K562 (cell line): ENCODE results near the gene ZNF77.
A peak's percentile ranks its signal among the peaks of the same experiment; 100 is the strongest.

ENCODE experiments used
- ELF1 ChIP-seq: fragments of 200-800 bp; sonication (Bioruptor generic); IDR thresholded peaks from 2 replicates; pipeline ENCODE4 v1.6.1; 2016; ENCODE audit warnings: missing genetic modification characterization, missing compliant biosample characterization
- EZH2 ChIP-seq: IDR thresholded peaks from 2 replicates; pipeline ENCODE4 v1.6.1; 2012; ENCODE audit warnings: low read depth, mild to moderate bottlenecking, inconsistent platforms, low read length, borderline replicate concordance
- HNRNPLL ChIP-seq: fragments of 200-400 bp; formaldehyde crosslinking; IDR thresholded peaks from 2 replicates; pipeline ENCODE4 v1.6.1; 2017; ENCODE audit warnings: low read length, low read depth, mild to moderate bottlenecking; ENCODE audit not compliant: poor library complexity, severe bottlenecking
- KAT8 ChIP-seq: fragments of 450-650 bp; IDR thresholded peaks from 2 replicates; pipeline ENCODE4 v1.6.1; 2016; ENCODE audit warnings: low read depth, mild to moderate bottlenecking
- POLR2A ChIP-seq: fragments of 450-650 bp; conservative IDR thresholded peaks from 2 replicates; pipeline ENCODE4 v1.6.1; 2016
- SMARCC2 ChIP-seq: fragments of 450-650 bp; IDR thresholded peaks from 2 replicates; pipeline ENCODE4 v1.6.1; 2017; ENCODE audit warnings: antibody characterized with exemption, moderate library complexity, mild to moderate bottlenecking, low read depth
- SP1 ChIP-seq: sonication (generic); formaldehyde crosslinking; IDR thresholded peaks from 2 replicates; pipeline ENCODE4 v1.8.1; 2022; ENCODE audit warnings: mild to moderate bottlenecking, missing genetic modification reagents
- TARDBP ChIP-seq: fragments of 450-650 bp; IDR thresholded peaks from 2 replicates; pipeline ENCODE4 v1.6.1; 2016
- ZBTB26 ChIP-seq: fragments of 450-650 bp; formaldehyde crosslinking; IDR thresholded peaks from 2 replicates; pipeline ENCODE4 v1.4.0; 2022; ENCODE audit warnings: missing genetic modification characterization
- ZNF175 ChIP-seq: fragments of 200-800 bp; sonication (Bioruptor generic); IDR thresholded peaks from 2 replicates; pipeline ENCODE4 v1.6.1; 2016; ENCODE audit warnings: low read depth, mild to moderate bottlenecking, missing genetic modification characterization, missing compliant biosample characterization
- ZNF785 ChIP-seq: fragments of 250-450 bp; sonication (Bioruptor Pico); IDR thresholded peaks from 2 replicates; pipeline ENCODE4 v1.4.0; 2020; ENCODE audit warnings: mild to moderate bottlenecking
- TF ChIP-seq, protein P1 (sequence below), 3 experiments: IDR thresholded peaks in 2 of 3; conservative IDR thresholded peaks in 1 of 3; 2 replicates each; pipeline ENCODE4 v1.5.1; 2011 to 2012; ENCODE audit warnings: low read length in 3 of 3, mild to moderate bottlenecking in 3 of 3, control low read depth in 2 of 3, improper control_type of control experiment in 1 of 3, inconsistent platforms in 1 of 3, low read depth in 1 of 3, mixed read lengths in 1 of 3, moderate library complexity in 1 of 3; ENCODE audit not compliant: insufficient read depth in 2 of 3

DNA sequence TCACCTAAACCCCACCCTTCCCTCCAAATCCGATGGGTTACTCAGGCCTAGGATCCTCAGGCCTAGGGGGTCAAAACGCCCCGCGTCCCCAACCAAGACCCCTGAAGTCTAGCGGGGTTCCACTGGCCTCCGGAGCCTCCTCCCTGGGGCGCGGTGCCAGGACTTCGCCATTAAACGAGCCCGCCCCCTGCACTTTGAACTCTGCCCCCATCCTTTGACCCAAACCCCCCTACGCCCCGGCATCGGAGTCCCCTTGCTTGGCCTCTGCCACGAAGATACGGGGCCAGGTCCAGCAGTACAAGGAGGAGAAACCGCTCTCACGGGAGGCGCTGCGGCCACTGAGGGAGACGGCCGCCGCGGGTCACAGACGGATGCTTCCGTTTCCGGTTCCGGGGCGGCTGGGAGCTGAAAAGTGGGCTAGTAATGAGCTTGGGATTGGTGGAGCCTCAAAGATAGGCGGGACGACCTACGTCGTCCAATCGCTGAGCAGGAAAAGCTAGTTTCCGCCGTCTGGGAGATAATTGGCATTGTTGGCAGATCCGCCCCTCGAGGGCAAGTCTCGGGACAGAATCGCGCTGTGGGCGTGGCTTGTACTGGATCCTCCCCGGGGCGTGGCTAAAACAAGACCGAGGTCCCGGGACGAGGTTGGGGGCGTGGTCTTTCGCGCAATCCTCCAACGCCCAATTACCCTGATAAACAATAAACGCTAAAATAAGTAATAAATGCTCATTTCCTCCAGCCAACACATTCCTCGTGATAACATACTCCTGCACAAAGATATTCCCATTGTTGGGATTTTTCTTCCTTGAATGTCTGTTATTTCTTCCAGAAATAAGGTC is 5.7 kb upstream of the ZNF77 start:
- TF ChIP-seq EZH2, result no peak
- TF ChIP-seq, protein P1, sequence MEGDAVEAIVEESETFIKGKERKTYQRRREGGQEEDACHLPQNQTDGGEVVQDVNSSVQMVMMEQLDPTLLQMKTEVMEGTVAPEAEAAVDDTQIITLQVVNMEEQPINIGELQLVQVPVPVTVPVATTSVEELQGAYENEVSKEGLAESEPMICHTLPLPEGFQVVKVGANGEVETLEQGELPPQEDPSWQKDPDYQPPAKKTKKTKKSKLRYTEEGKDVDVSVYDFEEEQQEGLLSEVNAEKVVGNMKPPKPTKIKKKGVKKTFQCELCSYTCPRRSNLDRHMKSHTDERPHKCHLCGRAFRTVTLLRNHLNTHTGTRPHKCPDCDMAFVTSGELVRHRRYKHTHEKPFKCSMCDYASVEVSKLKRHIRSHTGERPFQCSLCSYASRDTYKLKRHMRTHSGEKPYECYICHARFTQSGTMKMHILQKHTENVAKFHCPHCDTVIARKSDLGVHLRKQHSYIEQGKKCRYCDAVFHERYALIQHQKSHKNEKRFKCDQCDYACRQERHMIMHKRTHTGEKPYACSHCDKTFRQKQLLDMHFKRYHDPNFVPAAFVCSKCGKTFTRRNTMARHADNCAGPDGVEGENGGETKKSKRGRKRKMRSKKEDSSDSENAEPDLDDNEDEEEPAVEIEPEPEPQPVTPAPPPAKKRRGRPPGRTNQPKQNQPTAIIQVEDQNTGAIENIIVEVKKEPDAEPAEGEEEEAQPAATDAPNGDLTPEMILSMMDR (IDR thresholded peaks at IDR 0.05 in 2 of 3, conservative IDR thresholded peaks at IDR 0.05 in 1 of 3; ENCODE audit: insufficient read depth in 2 of 3, low read depth in 1 of 3, low read length in 3 of 3), result peak in 1 of 3 experiments; percentile 2; a peak in 1 of 6 replicates
- TF ChIP-seq SMARCC2, result no peak
- no peak for TF ChIP-seq TARDBP
- TF ChIP-seq ZNF785 (CRISPR knock-in tag), result no peak
- TF ChIP-seq HNRNPLL, result peak; percentile 66
- peak; percentile 81 for TF ChIP-seq ZBTB26 (CRISPR knock-in tag)
- TF ChIP-seq ELF1 (tag), result peak; percentile 54; the same call in 1 of the 2 replicates
- TF ChIP-seq POLR2A, result peak; percentile 99
- TF ChIP-seq SP1 (CRISPR knock-in tag), result peak; percentile 91
- TF ChIP-seq KAT8, result no peak
- TF ChIP-seq ZNF175 (CRISPR knock-in tag), result no peak
